K562 treated with DMSO at 1 percent for 48 hours (cell line): ENCODE measurements around the gene OARD1. TPM values are rescaled to one million over a fixed set of nuclear protein-coding genes. Genes with fewer than 3 reads are reported as not detected.

Experiments used
- total RNA-seq: library from RNA; unstranded; fragments of 300-600 nt; gene quantifications from 2 replicates; pipeline ENCODE4 v1.2.3, GENCODE V29; 2022; ENCODE audit warnings: low replicate concordance; ENCODE audit errors: extremely low read depth

Gene OARD1
- total RNA-seq = not detected in 2 replicates

GRCh38 chr6:41071923-41072835 is at the start of gene OARD1:
Gene OARD1, minus strand, starts transcription at chr6:41072356. Its CDS starts 722 bp downstream, at chr6:41071634.

GRCh38 chr6:41072836-41073202 is 663 bp upstream of the OARD1 start, which contains the start of gene NFYA:
Gene NFYA, plus strand, starts transcription at chr6:41072974. Its CDS starts 6,116 bp downstream, at chr6:41079090.

GRCh38 chr6:41053041-41053440 is 19.1 kb downstream of the OARD1 start, which contains the start of gene APOBEC2:
Gene APOBEC2, plus strand, starts transcription at chr6:41053202. Its CDS starts 146 bp downstream, at chr6:41053348.

GRCh38 chr6:41042226-41043055 is 29.7 kb downstream of the OARD1 start, which contains the start of gene TSPO2:
Gene TSPO2, plus strand, starts transcription at chr6:41042467. Its CDS starts 519 bp downstream, at chr6:41042986.

GRCh38 chr6:41039060-41039998 is 32.8 kb downstream of the OARD1 start, which contains the start of gene UNC5CL:
Gene UNC5CL, minus strand, starts transcription at chr6:41039221. Its CDS starts 4,147 bp downstream, at chr6:41035074.

Other genes with a start within 250 kb of the OARD1 start
- not detected in 2 replicates for gene UNC5CL, start 33.1 kb downstream of the OARD1 start, total RNA-seq
- gene TSPO2, start 29.9 kb downstream of the OARD1 start, total RNA-seq = not detected in 2 replicates
- gene APOBEC2, start 19.2 kb downstream of the OARD1 start, total RNA-seq = not detected in 2 replicates
- not detected in 2 replicates for gene NFYA, start 618 bp upstream of the OARD1 start, total RNA-seq
- not detected in 2 replicates for gene TREML1, start 82.0 kb upstream of the OARD1 start, total RNA-seq
- not detected in 2 replicates for gene TREM2, start 90.8 kb upstream of the OARD1 start, total RNA-seq
- not detected in 2 replicates for gene TREML2, start 128.8 kb upstream of the OARD1 start, total RNA-seq
- not detected in 2 replicates for gene TREML4, start 156.0 kb upstream of the OARD1 start, total RNA-seq
- gene TREM1, start 214.3 kb upstream of the OARD1 start, total RNA-seq = not detected in 2 replicates